Parathyroid adenoma (tissue), 2 donors: ENCODE measurements around the gene XRN1.
A peak's percentile ranks its signal among the peaks of the same experiment; 100 is the strongest.

Source experiments
- H2AFZ ChIP-seq: fragments of 300-600 bp; sonication (generic); one replicate; pipeline ENCODE4 v1.7.0; 2017; ENCODE audit warnings: antibody characterized with exemption, mild to moderate bottlenecking
- H3K27ac ChIP-seq: fragments of 300-600 bp; sonication (generic); one replicate; pipeline ENCODE4 v1.7.0; 2017
- H3K27me3 ChIP-seq: fragments of 300-600 bp; sonication (generic); one replicate; pipeline ENCODE4 v1.7.0; 2017; ENCODE audit warnings: low read length; ENCODE audit not compliant: control insufficient read depth, insufficient read depth
- H3K36me3 ChIP-seq: fragments of 300-600 bp; sonication (generic); one replicate; pipeline ENCODE4 v1.7.0; 2017; ENCODE audit warnings: low read length; ENCODE audit not compliant: control insufficient read depth, insufficient read depth
- H3K4me1 ChIP-seq: fragments of 300-600 bp; sonication (generic); one replicate; pipeline ENCODE4 v1.7.0; 2017; ENCODE audit warnings: control low read depth
- H3K4me2 ChIP-seq: fragments of 300-600 bp; sonication (generic); one replicate; pipeline ENCODE4 v1.7.0; 2017; ENCODE audit warnings: low read length
- H3K4me3 ChIP-seq: fragments of 300-600 bp; sonication (generic); one replicate; pipeline ENCODE4 v1.7.0; 2017; ENCODE audit warnings: low read depth, low read length
- H3K79me2 ChIP-seq: fragments of 300-600 bp; sonication (generic); one replicate; pipeline ENCODE4 v1.7.0; 2017; ENCODE audit warnings: control low read depth
- H3K9ac ChIP-seq: fragments of 300-600 bp; sonication (generic); one replicate; pipeline ENCODE4 v1.7.0; 2017; ENCODE audit warnings: mild to moderate bottlenecking
- H3K9me3 ChIP-seq: fragments of 300-600 bp; sonication (generic); one replicate; pipeline ENCODE4 v1.7.0; 2017; ENCODE audit warnings: low read length; ENCODE audit not compliant: control insufficient read depth
- CTCF ChIP-seq: fragments of 300-600 bp; sonication (generic); IDR thresholded peaks from one replicate; pipeline ENCODE4 v1.7.0; 2017; ENCODE audit warnings: antibody characterized with exemption, mild to moderate bottlenecking
- donor health status: primary hyperparathyroidism.

Gene XRN1

GRCh38 chr3:142269767-142270166 lies 178.1 kb downstream of the XRN1 start:
- Histone ChIP-seq H3K4me2 (no peak overlapping the region), H3K36me3 (no peaks in the 10 kb centered on the region), H3K4me3 (no peak overlapping the region), H3K9ac (no peak overlapping the region), H3K27ac (no peak overlapping the region), H3K27me3 (no peaks in the 10 kb centered on the region), H3K4me1 (no peaks in the 10 kb centered on the region), H2AFZ (no peak overlapping the region), H3K9me3 (no peaks in the 10 kb centered on the region), H3K79me2 (no peaks in the 10 kb centered on the region)
- TF ChIP-seq CTCF: no peak

- Histone ChIP-seq H3K79me2 (no peaks in the 10 kb centered on the region), H3K36me3 (no peaks in the 10 kb centered on the region), H3K9me3 (no peaks in the 10 kb centered on the region), H3K4me3 (no peak overlapping the region), H2AFZ (no peak overlapping the region), H3K27ac (no peak overlapping the region), H3K9ac (no peak overlapping the region), H3K4me1 (no peaks in the 10 kb centered on the region), H3K4me2 (no peak overlapping the region), H3K27me3 (no peaks in the 10 kb centered on the region)
- no peak for TF ChIP-seq CTCF
Measured at GRCh38 chr3:142268426-142268825, 179.4 kb downstream of the XRN1 start.

GRCh38 chr3:142267269-142267668 lies 180.6 kb downstream of the XRN1 start:
- Histone ChIP-seq H3K4me1 (no peaks in the 10 kb centered on the region), H3K27me3 (no peaks in the 10 kb centered on the region), H2AFZ (no peak overlapping the region), H3K79me2 (no peaks in the 10 kb centered on the region), H3K4me3 (no peak overlapping the region), H3K4me2 (no peak overlapping the region), H3K9me3 (no peaks in the 10 kb centered on the region), H3K36me3 (no peaks in the 10 kb centered on the region), H3K27ac (no peak overlapping the region), H3K9ac (no peak overlapping the region)
- no peak for TF ChIP-seq CTCF

GRCh38 chr3:142263112-142263511 lies 184.7 kb downstream of the XRN1 start:
- Histone ChIP-seq H3K4me3 (no peak overlapping the region), H3K9ac (no peak overlapping the region), H2AFZ (no peak overlapping the region), H3K4me2 (no peak overlapping the region), H3K36me3 (no peaks in the 10 kb centered on the region), H3K4me1 (no peaks in the 10 kb centered on the region), H3K9me3 (no peaks in the 10 kb centered on the region), H3K27ac (no peak overlapping the region), H3K79me2 (no peaks in the 10 kb centered on the region), H3K27me3 (no peaks in the 10 kb centered on the region)
- no peak for TF ChIP-seq CTCF

GRCh38 chr3:142259359-142259758 lies 188.5 kb downstream of the XRN1 start:
- no peak overlapping the region for H3K9ac ChIP-seq
- H3K4me1 ChIP-seq: no peaks in the 10 kb centered on the region
- no peaks in the 10 kb centered on the region for H3K9me3 ChIP-seq
- H3K27me3 ChIP-seq: no peaks in the 10 kb centered on the region
- H2AFZ ChIP-seq: peak overlapping the region; percentile 39
- H3K36me3 ChIP-seq: no peaks in the 10 kb centered on the region
- no peak overlapping the region for H3K4me3 ChIP-seq
- no peak for TF ChIP-seq CTCF
- H3K4me2 ChIP-seq: no peak overlapping the region
- H3K27ac ChIP-seq: no peak overlapping the region
- no peaks in the 10 kb centered on the region for H3K79me2 ChIP-seq
